Thyroid gland (tissue), 4 donors: Measurements from ENCODE around the gene CRB1. TPM values are rescaled to one million over a fixed set of nuclear protein-coding genes. Genes with fewer than 3 reads are reported as not detected.
A peak's percentile ranks its signal among the peaks of the same experiment; 100 is the strongest.

Source experiments
- DNase-seq, 2 donors: peaks; one replicate each; pipeline ENCODE4 v3.0.0-alpha.2; 2019
- H3K27ac ChIP-seq, 3 donors: fragments of 200-600 bp; sonication (generic); 1 replicate in 2 of 3; 2 replicates in 1 of 3; pipeline ENCODE4 v1.5.1; 2016 to 2019; ENCODE audit warnings: mild to moderate bottlenecking in 1 of 3, moderate library complexity in 1 of 3
- H3K27me3 ChIP-seq: fragments of 200-600 bp; sonication (generic); one replicate; pipeline ENCODE4 v1.5.1; 2019
- H3K36me3 ChIP-seq, 2 donors: fragments of 200-600 bp; sonication (generic); one replicate each; pipeline ENCODE4 v1.5.1; 2016 to 2019
- H3K4me1 ChIP-seq, 2 donors: fragments of 200-600 bp; sonication (generic); one replicate each; pipeline ENCODE4 v1.5.1; 2017 to 2019
- H3K4me3 ChIP-seq, 3 donors: fragments of 200-600 bp; sonication (generic); replicated peaks in 1 of 3; 1 replicate in 2 of 3; 2 replicates in 1 of 3; pipeline ENCODE4 v1.5.1; 2016; ENCODE audit warnings: mild to moderate bottlenecking in 1 of 3
- H3K9me3 ChIP-seq: fragments of 200-600 bp; sonication (generic); one replicate; pipeline ENCODE4 v1.5.1; 2017
- POLR2A ChIP-seq, 2 donors: fragments of 450-650 bp; IDR thresholded peaks; one replicate each; pipeline ENCODE4 v1.6.1; 2017; ENCODE audit warnings: antibody characterized with exemption in 2 of 2, mild to moderate bottlenecking in 2 of 2, moderate library complexity in 1 of 2
- WGBS, 2 donors: methylation state at CpG; one replicate each; pipeline ENCODE4 v1.1.5; 2017; 5-methylcytosine and 5-hydroxymethylcytosine counted together
- intact Hi-C: fragments of 100-400 bp; cut with DNase I; formaldehyde crosslinking; loops from one replicate; pipeline ENCODE4 v1.15.1; 2023
- total RNA-seq, 4 donors: library from RNA; depleted of rRNA; stranded (reverse); fragments of >200 nt; gene quantifications; one replicate each; pipeline ENCODE4 v1.2.3, GENCODE V29; 2016
- TF ChIP-seq, protein P1 (sequence below), 6 experiments: fragments of 200-600 bp in 3 of 6; fragments of 450-650 bp in 3 of 6; sonication (generic) in 3 of 6; IDR thresholded peaks; one replicate each; pipeline ENCODE4 v1.5.1; 2016 to 2019; ENCODE audit warnings: antibody characterized with exemption in 6 of 6, mild to moderate bottlenecking in 2 of 6, inconsistent platforms in 1 of 6, moderate library complexity in 1 of 6

Gene CRB1
- total RNA-seq, 4 donors from 2014 or later: 0.21 to 6.7 (median 0.22) TPM; not detected in 1

DNA sequence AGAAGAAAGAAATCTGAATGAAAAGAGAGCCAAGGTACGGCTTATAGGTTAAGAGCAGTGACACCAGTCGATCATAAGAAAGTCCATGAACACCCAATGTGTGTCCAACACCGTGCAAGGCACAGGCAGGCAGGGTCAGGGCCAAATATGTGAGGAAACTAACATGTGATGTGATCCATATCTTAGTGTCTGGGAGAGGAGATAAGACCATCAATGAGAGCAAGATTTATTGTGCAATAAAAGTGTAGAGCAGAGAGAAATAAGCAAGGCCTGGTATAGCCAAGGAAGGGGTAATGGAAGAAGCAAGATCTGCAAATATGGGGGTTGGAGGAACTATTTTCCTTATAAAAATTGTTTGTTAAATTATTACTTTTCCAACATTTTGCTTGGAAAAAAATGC, 198.8 kb downstream of the CRB1 start:
- Histone ChIP-seq H3K27me3 (no peaks in the 10 kb centered on the region), H3K36me3 (no peaks in the 10 kb centered on the region), H3K4me1 (peaks cover 6 to 29% of the 10 kb centered on the region in 2 donors), H3K9me3 (no peaks in the 10 kb centered on the region), H3K27ac (no peak overlapping the region), H3K4me3 (no peak overlapping the region)
- intact Hi-C loops: no loop called here
- TF ChIP-seq, protein P1, sequence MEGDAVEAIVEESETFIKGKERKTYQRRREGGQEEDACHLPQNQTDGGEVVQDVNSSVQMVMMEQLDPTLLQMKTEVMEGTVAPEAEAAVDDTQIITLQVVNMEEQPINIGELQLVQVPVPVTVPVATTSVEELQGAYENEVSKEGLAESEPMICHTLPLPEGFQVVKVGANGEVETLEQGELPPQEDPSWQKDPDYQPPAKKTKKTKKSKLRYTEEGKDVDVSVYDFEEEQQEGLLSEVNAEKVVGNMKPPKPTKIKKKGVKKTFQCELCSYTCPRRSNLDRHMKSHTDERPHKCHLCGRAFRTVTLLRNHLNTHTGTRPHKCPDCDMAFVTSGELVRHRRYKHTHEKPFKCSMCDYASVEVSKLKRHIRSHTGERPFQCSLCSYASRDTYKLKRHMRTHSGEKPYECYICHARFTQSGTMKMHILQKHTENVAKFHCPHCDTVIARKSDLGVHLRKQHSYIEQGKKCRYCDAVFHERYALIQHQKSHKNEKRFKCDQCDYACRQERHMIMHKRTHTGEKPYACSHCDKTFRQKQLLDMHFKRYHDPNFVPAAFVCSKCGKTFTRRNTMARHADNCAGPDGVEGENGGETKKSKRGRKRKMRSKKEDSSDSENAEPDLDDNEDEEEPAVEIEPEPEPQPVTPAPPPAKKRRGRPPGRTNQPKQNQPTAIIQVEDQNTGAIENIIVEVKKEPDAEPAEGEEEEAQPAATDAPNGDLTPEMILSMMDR (IDR thresholded peaks at IDR 0.05): no peak
- no peak for TF ChIP-seq POLR2A (IDR thresholded peaks at IDR 0.05)
- DNase-seq: no peak
- WGBS, 2 donors: 87 to 88% methylated on average over 3 of the region's 3 CpGs

- 96% methylated on average over 1 of the region's 1 CpG for WGBS, 2 donors
- no peaks in the 10 kb centered on the region for H3K36me3 ChIP-seq
Measured at GRCh38 chr1:197467881-197468280, 199.8 kb downstream of the CRB1 start.

DNA sequence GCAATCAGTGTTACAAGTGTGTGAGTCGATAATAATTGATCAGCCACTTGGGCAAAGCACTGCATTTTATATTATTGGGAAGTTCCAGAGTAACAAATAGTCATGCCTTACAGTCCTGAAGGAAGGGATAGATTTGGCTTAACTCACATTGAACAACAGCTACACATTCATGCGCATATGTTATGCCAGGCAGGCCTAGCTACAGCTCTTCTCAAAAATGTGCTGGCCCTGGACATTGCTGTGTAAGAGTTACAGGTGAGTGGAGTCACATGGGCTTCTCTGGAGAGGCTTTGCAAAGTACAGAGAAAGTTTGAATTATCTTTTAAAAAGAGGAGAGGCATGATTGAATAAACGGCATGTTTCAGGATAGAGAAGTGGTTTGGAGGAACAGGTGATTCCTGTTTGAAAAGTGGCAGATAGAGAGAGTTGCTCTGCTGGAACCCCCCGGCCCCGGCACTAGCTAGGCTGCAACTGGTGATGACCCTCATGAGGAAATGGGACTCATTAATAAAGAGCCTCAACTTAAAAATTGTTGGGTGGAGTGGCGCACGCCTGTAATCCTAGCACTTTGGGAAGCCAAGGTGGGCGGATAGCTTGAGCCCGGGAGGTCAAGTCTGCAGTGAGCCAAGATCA, 200.6 kb downstream of the CRB1 start:
- peak; percentile 65 to 72 for DNase-seq
- Histone ChIP-seq H3K4me1 (peaks cover 2 to 25% of the 10 kb centered on the region in 2 donors), H3K4me3 (no peak overlapping the region), H3K27me3 (no peaks in the 10 kb centered on the region), H3K9me3 (no peaks in the 10 kb centered on the region), H3K27ac (peak overlapping the region; percentile 54 to 79 (median 70)), H3K36me3 (no peaks in the 10 kb centered on the region)
- intact Hi-C loops: no loop called here
- WGBS, 2 donors: 52 to 54% methylated on average over 9 of the region's 9 CpGs
- TF ChIP-seq, protein P1 (IDR thresholded peaks at IDR 0.05): no peak
- TF ChIP-seq POLR2A (IDR thresholded peaks at IDR 0.05): no peak

More at GRCh38 chr1:197467881-197468280, 199.8 kb downstream of the CRB1 start:
- intact Hi-C loops: no loop called here
- TF ChIP-seq POLR2A (IDR thresholded peaks at IDR 0.05): no peak
- TF ChIP-seq, protein P1 (IDR thresholded peaks at IDR 0.05): no peak
- Histone ChIP-seq H3K9me3 (no peaks in the 10 kb centered on the region), H3K4me1 (peaks cover 6 to 29% of the 10 kb centered on the region in 2 donors), H3K27ac (peak overlapping the region; percentile 54 to 79 (median 70)), H3K4me3 (no peak overlapping the region), H3K27me3 (no peaks in the 10 kb centered on the region)
- no peak for DNase-seq

GRCh38 chr1:197469620-197470210, 201.7 kb downstream of the CRB1 start:
- intact Hi-C loops: no loop called here
- 76 to 83% methylated on average over 7 of the region's 7 CpGs for WGBS, 2 donors

GRCh38 chr1:197470330-197470729, 202.3 kb downstream of the CRB1 start:
- no peak for DNase-seq
- H3K4me1 ChIP-seq: peaks cover 0 to 20% of the 10 kb centered on the region in 2 donors
- no peaks in the 10 kb centered on the region for H3K27me3 ChIP-seq
- H3K4me3 ChIP-seq: no peak overlapping the region
- whole genome bisulfite sequencing, 2 donors: 89 to 97% methylated on average over 1 of the region's 1 CpG
- H3K27ac ChIP-seq: no peak overlapping the region
- intact Hi-C loops: no loop called here
- TF ChIP-seq POLR2A (IDR thresholded peaks at IDR 0.05): no peak
- TF ChIP-seq, protein P1 (IDR thresholded peaks at IDR 0.05): no peak
- H3K9me3 ChIP-seq: no peaks in the 10 kb centered on the region
- no peaks in the 10 kb centered on the region for H3K36me3 ChIP-seq

More at GRCh38 chr1:197469620-197470210, 201.7 kb downstream of the CRB1 start:
- no peak for DNase-seq
- no peaks in the 10 kb centered on the region for H3K9me3 ChIP-seq
- no peak overlapping the region for H3K27ac ChIP-seq
- no peaks in the 10 kb centered on the region for H3K27me3 ChIP-seq
- no peaks in the 10 kb centered on the region for H3K36me3 ChIP-seq
- no peak for TF ChIP-seq POLR2A (IDR thresholded peaks at IDR 0.05)
- peaks cover 0 to 20% of the 10 kb centered on the region in 2 donors for H3K4me1 ChIP-seq
- H3K4me3 ChIP-seq: no peak overlapping the region
